IMR-90 (cell line): ENCODE measurements around the gene LDB1.

Experiments
- CTCF ChIP-seq: conservative IDR thresholded peaks from 2 replicates; pipeline ENCODE4 v1.5.1; 2012; ENCODE audit warnings: mild to moderate bottlenecking, low read depth, low read length, improper control_type of control experiment
- POLR2A ChIP-seq: IDR thresholded peaks from 2 replicates; pipeline ENCODE4 v1.6.1; 2012; ENCODE audit warnings: mild to moderate bottlenecking, low read depth, low read length
- RFX5 ChIP-seq: IDR thresholded peaks from 2 replicates; pipeline ENCODE4 v1.8.0; 2012; ENCODE audit warnings: low read depth, mild to moderate bottlenecking, low read length, moderate library complexity
- SMC3 ChIP-seq: fragments of 150-350 bp; IDR thresholded peaks from 2 replicates; pipeline ENCODE4 v1.6.1; 2016; ENCODE audit warnings: low read depth, mild to moderate bottlenecking, antibody characterized with exemption, low read length, moderate library complexity

- TF ChIP-seq RFX5 (no peak), POLR2A (no peak), CTCF (no peak), SMC3 (no peak)
Measured at GRCh38 chr10:102159051-102159597, 39.0 kb upstream of the LDB1 start.
